Memory B cell (primary cell): ENCODE measurements around the gene IPPK.

ENCODE experiments used
- ATAC-seq: fragments of 150-1000 bp; cut with Tn5 transposase; 2 replicates; pipeline ENCODE4 v1.10.0; 2021; ENCODE audit warnings: low read depth, mild to moderate bottlenecking, moderate library complexity
- DNase-seq, 2 donors: peaks; one replicate each; pipeline ENCODE4 v3.0.0; 2022; ENCODE audit warnings: low spot score in 2 of 2
- H3K27ac Mint-ChIP-seq: one replicate; pipeline ENCODE4 v1.8.0; 2022; ENCODE audit warnings: mild to moderate bottlenecking, moderate library complexity, mixed read lengths
- H3K27me3 Mint-ChIP-seq: one replicate; pipeline ENCODE4 v1.8.0; 2022; ENCODE audit warnings: mixed read lengths
- H3K36me3 Mint-ChIP-seq: one replicate; pipeline ENCODE4 v1.8.0; 2022; ENCODE audit warnings: mild to moderate bottlenecking, mixed read lengths
- H3K4me1 Mint-ChIP-seq: one replicate; pipeline ENCODE4 v1.8.0; 2022; ENCODE audit warnings: mixed read lengths
- H3K4me3 Mint-ChIP-seq: one replicate; pipeline ENCODE4 v1.8.0; 2022; ENCODE audit warnings: mild to moderate bottlenecking, moderate library complexity, mixed read lengths
- H3K9me3 Mint-ChIP-seq: one replicate; pipeline ENCODE4 v1.8.0; 2022; ENCODE audit warnings: mixed read lengths

IPPK gene

GRCh38 chr9:92669890-92670708, at the start of gene IPPK:
Gene IPPK (minus strand): TSS chr9:92670131. CDS start chr9:92669988, 143 bp downstream.
- DNase-seq: peak; percentile 92 to 94
- H3K4me3 Mint-ChIP-seq: peak within 1 kb of the TSS; percentile 92
- H3K36me3 Mint-ChIP-seq: peaks cover 9% of the 10 kb centered on the region
- H3K9me3 Mint-ChIP-seq: peaks cover under 1% of the 10 kb centered on the region
- peaks cover 20% of the 10 kb centered on the region for H3K4me1 Mint-ChIP-seq
- peak; percentile 93 for ATAC-seq
- no peaks in the 10 kb centered on the region for H3K27me3 Mint-ChIP-seq
- peak within 1 kb of the TSS; percentile 94 for H3K27ac Mint-ChIP-seq

GRCh38 chr9:92719028-92719647, 49.2 kb upstream of the IPPK start:
- peaks cover 35% of the 10 kb centered on the region for H3K36me3 Mint-ChIP-seq
- peak overlapping the region; percentile 78 for H3K27ac Mint-ChIP-seq
- no peaks in the 10 kb centered on the region for H3K9me3 Mint-ChIP-seq
- no peaks in the 10 kb centered on the region for H3K27me3 Mint-ChIP-seq
- DNase-seq (no peak), ATAC-seq (no peak)
- H3K4me3 Mint-ChIP-seq: no peak overlapping the region
- peaks cover 45% of the 10 kb centered on the region for H3K4me1 Mint-ChIP-seq

GRCh38 chr9:92718086-92719001, 48.4 kb upstream of the IPPK start:
- Mint-ChIP-seq H3K4me1 (peaks cover 41% of the 10 kb centered on the region), H3K36me3 (peaks cover 39% of the 10 kb centered on the region), H3K27me3 (no peaks in the 10 kb centered on the region), H3K4me3 (no peak overlapping the region), H3K27ac (no peak overlapping the region), H3K9me3 (no peaks in the 10 kb centered on the region)
- DNase-seq (no peak), ATAC-seq (peak; percentile 15)

GRCh38 chr9:92717201-92718085, 47.5 kb upstream of the IPPK start:
- H3K27ac Mint-ChIP-seq: no peak overlapping the region

GRCh38 chr9:92716557-92716956, 46.6 kb upstream of the IPPK start:
- DNase-seq (peak; percentile 87 to 96), ATAC-seq (peak; percentile 72)
- no peak overlapping the region for H3K27ac Mint-ChIP-seq
- H3K36me3 Mint-ChIP-seq: peaks cover 40% of the 10 kb centered on the region
- no peak overlapping the region for H3K4me3 Mint-ChIP-seq
- H3K27me3 Mint-ChIP-seq: no peaks in the 10 kb centered on the region
- no peaks in the 10 kb centered on the region for H3K9me3 Mint-ChIP-seq
- peaks cover 40% of the 10 kb centered on the region for H3K4me1 Mint-ChIP-seq

More at GRCh38 chr9:92717201-92718085, 47.5 kb upstream of the IPPK start:
- DNase-seq (no peak), ATAC-seq (peak; percentile 33)
- Mint-ChIP-seq H3K4me3 (no peak overlapping the region), H3K9me3 (no peaks in the 10 kb centered on the region), H3K36me3 (peaks cover 41% of the 10 kb centered on the region), H3K4me1 (peaks cover 37% of the 10 kb centered on the region), H3K27me3 (no peaks in the 10 kb centered on the region)

GRCh38 chr9:92715488-92716231, 45.7 kb upstream of the IPPK start:
- DNase-seq (no peak), ATAC-seq (no peak)
- peaks cover 38% of the 10 kb centered on the region for H3K4me1 Mint-ChIP-seq
- no peaks in the 10 kb centered on the region for H3K27me3 Mint-ChIP-seq
- H3K36me3 Mint-ChIP-seq: peaks cover 38% of the 10 kb centered on the region
- no peak overlapping the region for H3K4me3 Mint-ChIP-seq
- no peak overlapping the region for H3K27ac Mint-ChIP-seq
- H3K9me3 Mint-ChIP-seq: no peaks in the 10 kb centered on the region

- DNase-seq (no peak), ATAC-seq (no peak)
- Mint-ChIP-seq H3K9me3 (no peaks in the 10 kb centered on the region), H3K4me3 (no peak overlapping the region), H3K36me3 (peaks cover 35% of the 10 kb centered on the region), H3K27me3 (no peaks in the 10 kb centered on the region), H3K27ac (no peak overlapping the region), H3K4me1 (peaks cover 31% of the 10 kb centered on the region)
Observed at GRCh38 chr9:92714787-92715487, 45.0 kb upstream of the IPPK start.

GRCh38 chr9:92714016-92714415, 44.1 kb upstream of the IPPK start:
- H3K4me3 Mint-ChIP-seq: no peak overlapping the region

GRCh38 chr9:92713528-92713927, 43.6 kb upstream of the IPPK start:
- DNase-seq (no peak), ATAC-seq (no peak)
- peaks cover 42% of the 10 kb centered on the region for H3K36me3 Mint-ChIP-seq
- H3K4me1 Mint-ChIP-seq: peaks cover 30% of the 10 kb centered on the region
- H3K27me3 Mint-ChIP-seq: no peaks in the 10 kb centered on the region
- H3K4me3 Mint-ChIP-seq: no peak overlapping the region
- no peak overlapping the region for H3K27ac Mint-ChIP-seq
- no peaks in the 10 kb centered on the region for H3K9me3 Mint-ChIP-seq

More at GRCh38 chr9:92714016-92714415, 44.1 kb upstream of the IPPK start:
- H3K9me3 Mint-ChIP-seq: no peaks in the 10 kb centered on the region
- H3K4me1 Mint-ChIP-seq: peaks cover 30% of the 10 kb centered on the region
- no peaks in the 10 kb centered on the region for H3K27me3 Mint-ChIP-seq
- no peak overlapping the region for H3K27ac Mint-ChIP-seq
- peaks cover 38% of the 10 kb centered on the region for H3K36me3 Mint-ChIP-seq
- no peak for DNase-seq
- ATAC-seq: no peak

GRCh38 chr9:92712767-92713166, 42.8 kb upstream of the IPPK start:
- Mint-ChIP-seq H3K4me1 (peaks cover 29% of the 10 kb centered on the region), H3K4me3 (no peak overlapping the region), H3K36me3 (peaks cover 44% of the 10 kb centered on the region), H3K27me3 (no peaks in the 10 kb centered on the region), H3K27ac (peak overlapping the region; percentile 84), H3K9me3 (no peaks in the 10 kb centered on the region)
- DNase-seq: no peak
- no peak for ATAC-seq

- H3K36me3 Mint-ChIP-seq: peaks cover 47% of the 10 kb centered on the region
Observed at GRCh38 chr9:92711844-92712243, 41.9 kb upstream of the IPPK start.

GRCh38 chr9:92711146-92711545, 41.2 kb upstream of the IPPK start:
- H3K9me3 Mint-ChIP-seq: no peaks in the 10 kb centered on the region

More at GRCh38 chr9:92711844-92712243, 41.9 kb upstream of the IPPK start:
- Mint-ChIP-seq H3K27me3 (no peaks in the 10 kb centered on the region), H3K9me3 (no peaks in the 10 kb centered on the region), H3K4me3 (peak overlapping the region; percentile 67), H3K4me1 (peaks cover 24% of the 10 kb centered on the region), H3K27ac (peak overlapping the region; percentile 84)
- ATAC-seq: peak; percentile 34
- no peak for DNase-seq

More at GRCh38 chr9:92711146-92711545, 41.2 kb upstream of the IPPK start:
- H3K36me3 Mint-ChIP-seq: peaks cover 44% of the 10 kb centered on the region
- no peak overlapping the region for H3K4me3 Mint-ChIP-seq
- DNase-seq (no peak), ATAC-seq (no peak)
- no peaks in the 10 kb centered on the region for H3K27me3 Mint-ChIP-seq
- peak overlapping the region; percentile 84 for H3K27ac Mint-ChIP-seq
- peaks cover 20% of the 10 kb centered on the region for H3K4me1 Mint-ChIP-seq
